ENCODE results near the gene PTPRN2.

DNA sequence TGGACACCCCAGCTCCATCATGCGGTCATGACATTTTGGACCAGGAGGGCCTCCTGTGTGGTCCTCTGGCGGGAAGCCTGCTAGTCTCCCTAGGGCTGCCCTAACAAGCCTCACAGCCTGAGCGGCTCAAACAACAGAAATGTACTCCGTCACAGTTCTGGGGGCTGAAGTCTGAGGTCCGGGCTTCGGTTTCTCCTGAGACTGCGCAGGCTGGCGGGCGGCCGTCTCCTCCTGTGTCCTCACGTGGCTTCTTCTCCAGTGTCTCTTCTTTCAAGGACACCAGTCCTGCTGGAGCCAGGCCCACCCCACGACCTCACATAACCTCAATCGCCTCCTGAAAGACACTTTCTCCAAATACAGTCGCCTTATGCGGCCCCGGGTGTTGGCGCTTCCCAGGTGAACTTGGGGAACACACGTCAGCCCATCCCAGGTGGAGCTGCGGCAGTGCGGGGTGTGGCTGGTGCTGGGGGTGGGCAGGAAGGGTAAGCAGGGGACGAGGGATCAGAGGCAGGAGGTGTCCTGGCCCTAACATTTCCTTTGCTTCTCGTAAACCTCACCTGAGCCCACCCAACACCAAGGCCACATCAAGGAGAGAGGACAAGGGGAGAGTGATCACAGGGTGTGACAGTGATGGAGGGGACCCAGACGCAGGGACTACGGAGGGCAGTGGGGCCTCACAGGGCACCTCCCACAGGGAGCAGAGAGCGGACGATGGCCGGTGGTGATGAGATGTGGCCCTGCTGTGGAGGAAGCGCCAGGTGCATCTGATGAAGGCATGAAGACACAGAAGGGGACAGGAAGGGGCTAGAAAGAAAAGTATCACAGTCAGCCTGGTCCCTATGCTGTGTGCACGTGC lies 580.6 kb downstream of the PTPRN2 start:
- TF ChIP-seq, protein P1, sequence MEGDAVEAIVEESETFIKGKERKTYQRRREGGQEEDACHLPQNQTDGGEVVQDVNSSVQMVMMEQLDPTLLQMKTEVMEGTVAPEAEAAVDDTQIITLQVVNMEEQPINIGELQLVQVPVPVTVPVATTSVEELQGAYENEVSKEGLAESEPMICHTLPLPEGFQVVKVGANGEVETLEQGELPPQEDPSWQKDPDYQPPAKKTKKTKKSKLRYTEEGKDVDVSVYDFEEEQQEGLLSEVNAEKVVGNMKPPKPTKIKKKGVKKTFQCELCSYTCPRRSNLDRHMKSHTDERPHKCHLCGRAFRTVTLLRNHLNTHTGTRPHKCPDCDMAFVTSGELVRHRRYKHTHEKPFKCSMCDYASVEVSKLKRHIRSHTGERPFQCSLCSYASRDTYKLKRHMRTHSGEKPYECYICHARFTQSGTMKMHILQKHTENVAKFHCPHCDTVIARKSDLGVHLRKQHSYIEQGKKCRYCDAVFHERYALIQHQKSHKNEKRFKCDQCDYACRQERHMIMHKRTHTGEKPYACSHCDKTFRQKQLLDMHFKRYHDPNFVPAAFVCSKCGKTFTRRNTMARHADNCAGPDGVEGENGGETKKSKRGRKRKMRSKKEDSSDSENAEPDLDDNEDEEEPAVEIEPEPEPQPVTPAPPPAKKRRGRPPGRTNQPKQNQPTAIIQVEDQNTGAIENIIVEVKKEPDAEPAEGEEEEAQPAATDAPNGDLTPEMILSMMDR (IDR thresholded peaks at IDR 0.05) = no peak
- no peak for TF ChIP-seq ZFX (IDR thresholded peaks at IDR 0.05; ENCODE audit: borderline replicate concordance)
